Upper lobe of left lung (tissue), 6 donors: ENCODE data around the gene KIF3B. TPM values are rescaled to one million over a fixed set of nuclear protein-coding genes. Genes with fewer than 3 reads are reported as not detected.

Experiments used
- ATAC-seq, 2 donors: fragments of 200-7000 bp; cut with Tn5 transposase; one replicate each; pipeline ENCODE4 v1.9.1; 2022; ENCODE audit warnings: mild to moderate bottlenecking in 2 of 2, moderate library complexity in 2 of 2; ENCODE audit not compliant: low FRiP score in 2 of 2
- DNase-seq, 2 donors: peaks; one replicate each; pipeline ENCODE4 v3.0.0-alpha.2; 2019 to 2020
- H3K27ac ChIP-seq, 4 donors: fragments of 200-600 bp; sonication (generic); one replicate each; pipeline ENCODE4 v1.5.1; 2016 to 2019
- H3K27me3 ChIP-seq, 4 donors: fragments of 200-600 bp; sonication (generic); one replicate each; pipeline ENCODE4 v1.5.1; 2017 to 2019
- H3K36me3 ChIP-seq, 4 donors: fragments of 200-600 bp; sonication (generic); one replicate each; pipeline ENCODE4 v1.5.1; 2016 to 2019
- H3K4me1 ChIP-seq, 4 donors: fragments of 200-600 bp; sonication (generic); one replicate each; pipeline ENCODE4 v1.5.1; 2018 to 2019
- H3K4me3 ChIP-seq, 4 donors: fragments of 200-600 bp; sonication (generic); one replicate each; pipeline ENCODE4 v1.5.1; 2017 to 2019; ENCODE audit warnings: mild to moderate bottlenecking in 2 of 4, moderate library complexity in 1 of 4
- H3K9me3 ChIP-seq, 4 donors: fragments of 200-600 bp; sonication (generic); one replicate each; pipeline ENCODE4 v1.5.1; 2018 to 2019
- CTCF ChIP-seq, 6 experiments: fragments of 450-650 bp in 4 of 6; fragments of 200-600 bp in 2 of 6; sonication (generic) in 2 of 6; IDR thresholded peaks; one replicate each; pipeline ENCODE4 v1.5.1; 2016 to 2019; ENCODE audit warnings: antibody characterized with exemption in 6 of 6
- EP300 ChIP-seq, 4 donors: sonication (generic); formaldehyde crosslinking; IDR thresholded peaks; one replicate each; pipeline ENCODE4 v1.5.1; 2017; ENCODE audit warnings: antibody characterized with exemption in 4 of 4, control low read depth in 2 of 4
- POLR2A ChIP-seq, 4 donors: fragments of 450-650 bp; IDR thresholded peaks; one replicate each; pipeline ENCODE4 v1.5.1; 2016 to 2017; ENCODE audit warnings: antibody characterized with exemption in 4 of 4, mild to moderate bottlenecking in 2 of 4
- POLR2AphosphoS5 ChIP-seq, 2 donors: sonication (generic); formaldehyde crosslinking; IDR thresholded peaks; one replicate each; pipeline ENCODE4 v1.5.1; 2017; ENCODE audit warnings: antibody characterized with exemption in 2 of 2
- WGBS, 2 donors: methylation state at CpG; one replicate each; pipeline ENCODE4 v1.1.5; 2017 to 2018; 5-methylcytosine and 5-hydroxymethylcytosine counted together
- total RNA-seq, 6 donors: library from RNA; depleted of rRNA in 4 of 6; stranded (reverse); fragments of >200 nt in 4 of 6; gene quantifications; one replicate each; pipeline versions ENCODE4 v1.1.0 to v1.2.1, GENCODE V29; 2016 to 2021
- donor health status: DM: no; HTN: no; CAD: no; lungs with moderate emphysema.
- donor health status: DM: no; HTN: yes; CAD: no; lungs with severe emphysema.

Gene KIF3B
- total RNA-seq, 6 donors from 2014 or later, result 14.7 to 37.5 (median 26.7) TPM

GRCh38 chr20:32291166-32291565 lies 13.7 kb downstream of the KIF3B start:
- ATAC-seq (no peak), DNase-seq (no peak)
- H3K36me3 ChIP-seq, result peaks cover 0 to 8% (median 0%) of the 10 kb centered on the region in 4 donors
- H3K27ac ChIP-seq, result no peak overlapping the region
- no peaks in the 10 kb centered on the region for H3K9me3 ChIP-seq
- peaks cover under 1 to 11% (median 7%) of the 10 kb centered on the region in 4 donors for H3K4me1 ChIP-seq
- no peaks in the 10 kb centered on the region for H3K27me3 ChIP-seq
- no peak overlapping the region for H3K4me3 ChIP-seq
- 94 to 96% methylated on average over 1 of the region's 1 CpG for WGBS, 2 donors
- TF ChIP-seq POLR2A (IDR thresholded peaks at IDR 0.05) (no peak), POLR2AphosphoS5 (IDR thresholded peaks at IDR 0.05) (no peak), CTCF (IDR thresholded peaks at IDR 0.05) (no peak), EP300 (IDR thresholded peaks at IDR 0.05) (no peak)

GRCh38 chr20:32292548-32292947 lies 15.1 kb downstream of the KIF3B start:
- WGBS, 2 donors, result 94% methylated on average over 8 of the region's 8 CpGs
- ATAC-seq (no peak), DNase-seq (no peak)
- no peaks in the 10 kb centered on the region for H3K9me3 ChIP-seq
- no peaks in the 10 kb centered on the region for H3K4me1 ChIP-seq
- no peak overlapping the region for H3K4me3 ChIP-seq
- no peaks in the 10 kb centered on the region for H3K27me3 ChIP-seq
- TF ChIP-seq POLR2A (IDR thresholded peaks at IDR 0.05) (no peak), EP300 (IDR thresholded peaks at IDR 0.05) (no peak), CTCF (IDR thresholded peaks at IDR 0.05) (no peak), POLR2AphosphoS5 (IDR thresholded peaks at IDR 0.05) (no peak)
- H3K36me3 ChIP-seq, result peaks cover 0 to 8% (median 0%) of the 10 kb centered on the region in 4 donors
- H3K27ac ChIP-seq, result no peak overlapping the region

GRCh38 chr20:32294071-32294470 lies 16.6 kb downstream of the KIF3B start:
- WGBS, 2 donors, result 66 to 93% methylated on average over 4 of the region's 4 CpGs
- Histone ChIP-seq H3K27me3 (no peaks in the 10 kb centered on the region), H3K9me3 (no peaks in the 10 kb centered on the region), H3K4me1 (peaks cover 0 to 11% (median 2%) of the 10 kb centered on the region in 4 donors), H3K27ac (no peak overlapping the region), H3K36me3 (no peaks in the 10 kb centered on the region), H3K4me3 (no peak overlapping the region)
- ATAC-seq, result no peak
- DNase-seq, result no peak
- no peak for TF ChIP-seq POLR2AphosphoS5 (IDR thresholded peaks at IDR 0.05)
- TF ChIP-seq EP300 (IDR thresholded peaks at IDR 0.05), result no peak
- TF ChIP-seq CTCF (IDR thresholded peaks at IDR 0.05), result no peak
- no peak for TF ChIP-seq POLR2A (IDR thresholded peaks at IDR 0.05)

GRCh38 chr20:32296412-32296811 lies 19.0 kb downstream of the KIF3B start:
- Histone ChIP-seq H3K4me1 (peaks cover 0 to 11% (median 2%) of the 10 kb centered on the region in 4 donors), H3K9me3 (no peaks in the 10 kb centered on the region), H3K27ac (no peak overlapping the region), H3K27me3 (no peaks in the 10 kb centered on the region), H3K36me3 (no peaks in the 10 kb centered on the region), H3K4me3 (no peak overlapping the region)
- WGBS, 2 donors, result 65 to 67% methylated on average over 6 of the region's 6 CpGs
- TF ChIP-seq POLR2AphosphoS5 (IDR thresholded peaks at IDR 0.05), result no peak
- no peak for TF ChIP-seq POLR2A (IDR thresholded peaks at IDR 0.05)
- no peak for TF ChIP-seq CTCF (IDR thresholded peaks at IDR 0.05)
- no peak for TF ChIP-seq EP300 (IDR thresholded peaks at IDR 0.05)
- no peak for ATAC-seq
- DNase-seq, result no peak

GRCh38 chr20:32296819-32297420 lies 19.5 kb downstream of the KIF3B start:
- Histone ChIP-seq H3K27ac (no peak overlapping the region), H3K4me1 (peaks cover 0 to 11% (median 2%) of the 10 kb centered on the region in 4 donors), H3K27me3 (no peaks in the 10 kb centered on the region), H3K36me3 (no peaks in the 10 kb centered on the region), H3K9me3 (no peaks in the 10 kb centered on the region), H3K4me3 (no peak overlapping the region)
- no peak for TF ChIP-seq CTCF (IDR thresholded peaks at IDR 0.05)
- no peak for TF ChIP-seq POLR2AphosphoS5 (IDR thresholded peaks at IDR 0.05)
- TF ChIP-seq POLR2A (IDR thresholded peaks at IDR 0.05), result no peak
- TF ChIP-seq EP300 (IDR thresholded peaks at IDR 0.05), result no peak
- 75 to 84% methylated on average over 6 of the region's 6 CpGs for WGBS, 2 donors
- ATAC-seq (no peak), DNase-seq (no peak)
